GM21529 (cell line): ENCODE results near the gene CSRP1.
"Not testable (repeated sequence)": the region's sequence is repeated elsewhere in the genome, so short reads cannot be mapped to it uniquely, and the experiment has no call there.

Experiments
- ATAC-seq: cut with Tn5 transposase; IDR thresholded peaks from one replicate; pipeline ENCODE4 v1.9.1; 2021; ENCODE audit not compliant: unreplicated experiment

Gene CSRP1

DNA sequence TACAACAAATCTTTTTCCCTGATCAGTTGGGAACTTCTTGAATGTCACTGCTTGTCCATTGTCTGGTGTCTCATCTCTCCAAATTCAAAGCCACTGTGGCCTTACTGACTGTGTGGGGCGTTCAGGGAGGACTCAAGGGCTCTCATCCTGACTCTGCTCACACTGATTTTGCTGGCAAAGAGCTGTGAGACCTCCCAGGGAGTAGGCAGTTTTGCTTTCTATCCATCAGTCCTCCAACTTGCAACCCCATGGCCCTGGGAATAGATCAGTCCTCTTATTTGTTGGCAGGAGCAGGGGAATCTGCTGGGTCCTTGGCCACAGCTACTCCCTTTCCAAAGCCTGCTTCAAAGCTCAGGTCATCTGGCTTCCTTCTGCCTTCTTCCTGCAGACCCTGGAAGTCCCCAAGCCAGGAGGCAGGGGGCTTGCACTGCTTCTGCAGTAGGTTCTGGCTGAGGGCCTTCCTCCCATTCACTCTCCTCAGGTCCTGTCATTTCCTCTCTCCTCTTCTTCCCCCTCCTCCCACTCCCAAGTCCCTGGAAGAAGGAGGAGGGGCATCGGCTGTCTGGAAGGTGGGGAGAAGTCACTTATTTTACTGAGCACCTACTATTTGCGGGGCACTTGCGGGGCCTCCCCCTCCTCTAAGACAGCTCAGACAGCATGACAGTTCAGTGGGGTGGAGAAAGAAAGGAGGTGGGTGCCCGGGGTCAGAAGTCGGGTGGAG is 31.1 kb upstream of the CSRP1 start:
- no peak for ATAC-seq

DNA sequence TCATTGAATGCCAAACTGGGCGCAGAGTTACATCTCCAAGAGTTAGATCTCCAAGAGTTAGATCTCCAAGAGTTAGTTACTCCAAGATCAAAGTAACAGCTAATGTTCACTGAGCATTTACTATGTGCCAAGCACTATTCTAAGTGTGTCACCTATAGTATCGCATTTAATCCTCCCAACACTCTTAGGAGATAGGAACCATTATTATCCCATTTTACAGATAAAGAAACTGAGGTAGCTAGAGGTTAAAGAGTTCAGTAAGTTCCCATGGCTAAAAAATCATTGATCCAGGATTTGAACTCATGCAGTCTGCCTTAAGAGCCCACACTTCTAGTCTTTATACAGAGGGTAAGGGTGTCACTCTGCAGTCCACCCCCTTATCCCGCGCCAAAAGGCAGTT is 30.5 kb upstream of the CSRP1 start:
- ATAC-seq = no peak

DNA sequence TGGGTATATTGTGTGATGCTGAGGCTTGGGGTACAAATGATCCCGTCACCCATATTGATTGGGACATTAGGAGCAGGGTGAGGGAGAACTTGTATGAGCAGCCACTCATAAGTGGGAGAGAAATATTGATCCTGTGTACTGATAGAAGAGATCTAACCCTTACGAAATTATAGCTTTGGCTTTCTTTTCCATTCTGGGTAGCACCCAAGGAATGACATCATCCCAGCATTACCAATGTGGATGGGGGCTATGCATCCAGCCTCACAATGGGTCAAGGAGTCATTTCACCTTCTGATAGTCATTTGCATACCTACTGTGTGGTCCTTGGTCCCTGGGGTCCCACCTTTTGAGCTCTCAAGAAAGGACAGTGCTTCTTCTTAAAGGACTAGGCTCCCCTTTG is 30.1 kb upstream of the CSRP1 start:
- ATAC-seq = no peak

DNA sequence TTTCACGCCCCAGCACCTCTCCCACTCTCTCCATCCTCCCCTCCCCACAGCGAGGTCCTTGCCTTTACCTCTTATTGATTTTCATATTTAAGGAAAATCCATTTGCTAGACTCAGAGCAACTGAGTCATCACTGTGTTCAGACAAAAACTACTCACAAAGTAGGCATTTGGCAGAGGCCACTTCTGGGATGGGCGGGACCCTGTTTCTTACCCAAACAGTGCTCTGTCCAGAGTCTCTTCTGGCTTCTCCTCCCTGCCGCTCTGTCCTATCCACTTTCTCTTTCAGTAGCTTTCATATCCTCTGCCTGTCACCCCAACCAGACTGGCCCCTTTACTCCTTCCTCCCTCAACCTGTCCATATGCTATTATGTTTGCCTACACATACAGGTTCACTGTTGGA is 29.6 kb upstream of the CSRP1 start:
- ATAC-seq = no peak

DNA sequence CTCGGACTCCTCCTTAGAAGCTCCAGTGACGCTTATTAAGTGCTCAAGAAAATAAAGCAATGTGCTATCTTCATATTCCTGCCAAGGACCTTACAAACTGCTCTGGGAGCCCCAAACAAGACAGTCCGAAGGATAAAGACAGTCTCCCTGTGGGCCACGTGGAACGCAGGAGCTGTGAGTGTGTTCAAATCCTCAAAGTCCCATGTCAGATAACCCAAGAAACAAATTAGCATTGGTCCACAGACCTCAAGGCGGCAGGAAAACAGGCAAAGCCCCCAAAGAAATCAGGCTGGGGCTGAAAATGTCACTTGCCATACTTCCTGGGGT is 29.0 kb upstream of the CSRP1 start:
- ATAC-seq = no peak

DNA sequence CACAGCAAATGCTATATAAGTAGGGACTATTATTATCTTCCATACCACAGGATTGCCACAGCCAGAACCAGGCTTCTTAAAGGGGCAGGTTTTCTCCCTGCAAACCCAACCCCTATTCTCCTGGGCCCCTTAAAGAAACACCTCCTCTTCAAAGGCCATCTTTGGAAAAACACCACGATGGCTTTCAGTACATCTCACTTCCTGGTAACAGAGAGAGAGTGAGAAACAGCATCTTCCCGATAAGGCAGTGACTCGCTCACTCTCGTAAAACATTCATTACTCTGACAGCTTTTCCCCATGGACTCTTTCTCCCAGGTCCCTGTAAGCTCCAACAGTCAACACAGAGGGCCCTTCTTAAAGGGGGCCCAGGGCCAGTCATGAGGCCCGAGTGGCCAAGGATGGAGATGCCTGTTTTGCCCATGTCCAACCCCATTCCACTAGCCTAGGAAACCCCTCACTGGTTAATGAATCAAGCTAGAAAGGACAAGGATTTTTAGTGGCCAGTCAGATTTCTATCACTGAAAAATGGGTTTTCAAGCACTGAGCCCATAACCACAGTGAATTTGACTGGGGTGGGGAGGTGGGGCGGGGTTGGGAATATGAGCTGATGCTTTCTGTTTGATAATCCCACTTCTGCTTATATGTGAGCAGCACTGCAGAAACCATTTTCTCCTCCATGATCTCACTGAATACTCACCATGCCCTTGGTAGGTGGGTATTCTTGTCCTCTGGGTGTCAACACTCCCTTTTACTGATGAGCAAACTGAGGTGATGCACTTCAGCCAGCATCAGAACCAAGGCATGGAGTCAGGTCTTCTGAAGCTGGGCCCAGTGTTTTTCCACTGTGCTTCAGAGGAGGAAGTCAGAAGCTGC is 28.4 kb upstream of the CSRP1 start:
- ATAC-seq = no peak

DNA sequence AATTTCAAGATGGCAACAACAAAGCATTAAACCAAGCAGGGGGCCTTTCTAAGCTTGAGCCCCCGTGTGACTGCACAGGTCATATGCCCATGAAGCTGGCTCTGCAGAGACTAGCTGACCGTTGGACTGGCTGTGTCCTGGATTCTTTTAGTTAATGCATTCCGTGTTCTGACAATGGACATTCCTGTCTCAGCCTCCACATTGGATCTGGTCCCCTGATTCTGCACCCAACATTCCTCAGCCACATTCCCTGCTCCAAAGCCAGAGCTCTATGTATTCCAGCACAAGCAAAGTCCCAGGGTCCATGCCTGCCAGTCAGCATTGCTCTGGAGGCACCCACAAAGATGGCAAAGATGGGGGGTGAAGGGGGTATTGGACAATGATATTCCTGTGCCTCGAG is 26.9 kb upstream of the CSRP1 start:
- ATAC-seq = no peak

DNA sequence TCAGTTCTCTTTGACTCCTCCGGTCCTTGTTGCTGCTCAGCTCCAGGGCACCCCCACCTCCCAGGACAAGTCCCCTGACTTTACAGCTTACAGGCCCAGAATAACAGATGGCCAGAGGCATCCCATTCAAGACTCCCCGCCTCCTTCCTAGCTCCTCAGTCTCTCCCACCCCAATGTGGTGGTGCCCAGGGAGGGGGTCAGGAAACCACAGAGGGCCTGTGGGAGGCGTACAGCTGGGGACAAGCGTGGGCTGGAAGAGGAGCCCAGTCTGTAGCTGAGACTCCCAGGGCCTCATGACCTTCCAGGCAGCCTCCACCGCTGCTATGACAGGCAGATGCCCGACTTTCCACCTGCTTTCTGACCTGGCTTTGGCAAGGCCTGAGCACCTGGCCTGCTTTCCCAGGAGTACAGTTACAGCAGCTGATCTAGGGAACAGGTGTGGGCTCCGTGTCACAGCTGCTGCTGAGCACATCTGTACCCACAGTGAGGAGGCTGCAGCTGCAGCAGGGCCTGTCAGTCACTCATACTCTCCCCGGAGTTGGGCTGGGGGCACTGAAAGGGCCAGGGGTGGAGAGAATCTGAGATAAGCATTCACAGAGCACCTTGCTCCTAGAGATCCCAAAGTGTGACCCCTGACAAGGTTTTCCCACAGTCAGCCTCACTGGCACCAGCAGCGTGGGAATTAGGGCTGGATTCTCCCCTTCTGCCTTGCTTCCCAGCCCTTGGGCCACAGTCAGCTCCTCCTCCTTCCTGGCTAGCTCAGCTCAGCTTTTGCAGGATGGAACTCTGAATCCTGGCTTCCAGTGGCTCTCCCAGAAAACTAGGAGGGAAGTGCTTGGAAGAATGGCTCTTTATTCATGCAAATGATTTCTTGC is 24.9 kb upstream of the CSRP1 start:
- ATAC-seq = no peak

DNA sequence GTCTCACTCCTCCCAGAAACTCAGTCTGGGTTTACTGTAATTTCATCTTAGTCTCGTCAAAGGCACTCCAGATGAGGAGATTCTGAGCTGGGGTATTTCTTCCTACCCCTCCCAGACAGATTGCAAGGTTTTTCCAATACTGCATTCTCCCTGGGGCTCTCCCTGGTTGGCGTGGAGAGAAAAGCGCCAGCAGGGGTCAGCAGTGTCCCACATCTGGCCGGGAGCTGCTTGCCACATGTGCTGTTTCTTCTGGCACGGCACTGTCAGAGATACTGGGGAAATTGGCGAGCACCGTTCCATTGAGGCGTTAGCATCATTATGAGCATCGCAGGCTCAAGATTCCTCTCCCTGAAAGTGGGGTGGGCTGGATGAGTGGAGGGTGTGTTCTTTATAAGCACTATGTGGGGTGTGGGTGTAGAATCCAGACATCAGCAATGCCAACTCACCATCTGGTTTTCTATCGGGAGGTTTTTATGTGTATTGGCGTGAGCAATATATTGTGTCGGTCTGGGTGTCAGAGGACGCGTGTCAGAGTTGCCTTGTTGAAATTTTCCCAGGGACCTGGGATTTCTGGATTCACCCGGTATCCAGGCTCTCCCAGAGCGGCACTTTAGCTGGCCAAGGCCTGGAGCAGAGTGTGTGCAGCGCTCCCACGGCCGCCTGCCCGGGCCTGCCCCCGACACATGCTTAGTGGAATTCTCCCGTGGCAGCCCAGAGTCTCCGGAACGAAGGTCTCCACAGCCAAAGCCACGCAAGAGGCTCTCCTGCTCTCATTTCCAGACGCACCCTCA is 24.0 kb upstream of the CSRP1 start:
- no peak for ATAC-seq

DNA sequence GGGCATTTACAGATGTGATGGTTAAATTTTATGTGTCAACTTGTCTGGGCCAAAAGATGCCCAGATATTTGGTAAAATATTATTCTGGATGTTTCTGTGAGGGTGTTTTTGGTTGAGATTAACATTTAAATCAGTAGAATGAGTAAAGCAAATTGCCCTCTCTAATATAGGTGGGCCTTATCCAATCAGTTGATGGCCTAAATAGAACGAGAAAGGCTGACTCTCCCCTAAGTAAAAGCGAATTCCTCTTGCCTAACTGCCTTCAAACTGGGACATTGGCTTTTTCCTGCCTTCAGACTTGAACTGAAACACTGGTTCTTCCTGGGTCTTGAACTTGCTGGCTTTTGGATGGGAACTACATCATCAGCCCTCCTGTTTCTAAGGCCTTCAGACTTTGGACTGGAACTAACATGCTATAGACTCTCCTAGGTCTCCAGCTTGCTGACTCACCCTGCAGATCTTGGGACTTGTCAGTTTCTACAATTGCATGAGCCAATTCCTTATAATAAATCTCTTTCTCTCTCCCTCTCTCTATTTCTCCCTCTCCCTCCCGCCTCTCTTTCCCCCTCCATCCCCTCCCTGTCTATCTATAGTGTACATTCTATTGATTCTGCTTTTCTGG is 21.8 kb upstream of the CSRP1 start:
- ATAC-seq = no peak

DNA sequence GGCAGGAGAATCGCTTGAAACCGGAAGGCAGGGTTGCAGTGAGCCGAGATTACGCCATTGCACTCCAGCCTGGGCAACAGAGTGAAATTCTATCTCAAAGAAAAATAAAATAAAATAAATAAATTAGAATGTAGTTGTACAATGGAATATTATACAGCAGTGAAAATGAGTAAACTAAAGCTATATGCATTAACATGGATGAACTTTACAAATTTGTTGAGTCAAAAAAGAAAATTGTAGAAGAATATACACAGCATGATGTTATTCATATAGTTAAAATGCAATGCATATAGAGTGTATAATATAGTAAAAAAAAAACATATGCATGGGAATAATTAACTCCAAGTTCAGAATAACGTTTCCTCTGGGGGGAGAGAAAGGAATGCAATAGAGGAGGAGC is 21.0 kb upstream of the CSRP1 start:
- ATAC-seq = no peak

DNA sequence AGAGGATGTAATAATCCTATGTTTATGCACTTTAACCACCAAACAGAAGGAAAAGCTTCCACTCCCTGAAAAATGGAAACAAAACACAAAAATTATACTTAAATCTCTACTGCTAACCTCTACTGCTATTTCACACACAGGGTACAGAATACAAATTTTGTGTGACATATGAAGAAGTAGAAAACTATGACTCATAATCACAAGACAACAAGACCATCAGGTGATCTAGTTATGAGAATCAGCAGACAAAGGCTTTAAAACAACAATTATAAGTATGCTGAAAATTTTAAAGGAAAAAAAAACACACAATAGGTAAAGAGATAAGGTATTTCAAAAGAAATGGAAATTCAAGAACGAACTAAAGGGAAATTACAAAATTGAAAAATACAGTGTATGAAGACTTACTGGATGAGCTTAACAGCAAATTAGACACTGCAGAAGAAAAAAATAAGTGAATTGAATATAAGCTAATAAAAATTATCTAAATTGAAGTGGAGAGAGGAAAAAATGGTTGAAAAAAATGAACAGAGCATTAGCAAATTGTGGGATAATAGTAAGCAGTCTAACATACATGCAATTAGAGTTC is 18.4 kb upstream of the CSRP1 start:
- ATAC-seq = no peak

DNA sequence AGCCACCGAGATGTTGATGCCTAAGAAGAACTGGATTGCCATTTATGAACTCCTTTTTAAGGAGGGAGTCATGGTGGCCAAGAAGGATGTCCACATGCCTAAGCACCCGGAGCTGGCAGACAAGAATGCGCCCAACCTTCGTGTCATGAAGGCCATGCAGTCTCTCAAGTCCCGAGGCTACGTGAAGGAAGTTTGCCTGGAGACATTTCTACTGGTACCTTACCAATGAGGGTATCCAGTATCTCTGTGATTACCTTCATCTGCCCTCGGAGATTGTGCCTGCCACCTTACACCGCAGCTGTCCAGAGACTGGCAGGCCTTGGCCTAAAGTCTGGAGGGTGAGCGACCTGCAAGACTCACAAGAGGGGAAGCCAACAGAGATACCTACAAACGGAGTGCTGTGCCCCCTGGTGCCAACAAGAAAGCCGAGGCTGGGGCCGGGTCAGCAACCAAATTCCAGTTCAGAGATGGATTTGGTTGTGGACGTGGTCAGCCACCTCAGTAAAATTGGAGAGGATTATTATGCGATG is 13.2 kb upstream of the CSRP1 start:
- not testable (repeated sequence) for ATAC-seq

DNA sequence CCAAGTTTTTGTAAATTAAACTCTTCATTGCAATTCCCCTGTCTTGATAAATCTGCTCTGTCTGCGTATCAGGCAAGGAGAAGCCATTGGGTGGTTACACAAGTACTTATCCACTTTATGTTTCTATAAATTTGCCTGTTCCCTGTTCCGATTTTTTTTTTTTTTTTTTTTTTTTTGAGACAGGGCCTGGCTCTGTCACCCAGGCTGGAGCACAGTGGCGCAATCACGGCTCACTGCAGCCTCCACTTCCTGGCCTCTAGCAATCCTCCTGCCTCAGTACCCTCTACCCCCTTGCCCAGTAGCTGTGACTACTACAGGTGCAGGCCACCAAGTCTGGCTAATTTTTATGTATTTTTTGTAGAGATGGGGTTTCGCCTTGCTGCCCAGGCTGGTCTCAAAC is 11.1 kb upstream of the CSRP1 start:
- ATAC-seq = no peak

DNA sequence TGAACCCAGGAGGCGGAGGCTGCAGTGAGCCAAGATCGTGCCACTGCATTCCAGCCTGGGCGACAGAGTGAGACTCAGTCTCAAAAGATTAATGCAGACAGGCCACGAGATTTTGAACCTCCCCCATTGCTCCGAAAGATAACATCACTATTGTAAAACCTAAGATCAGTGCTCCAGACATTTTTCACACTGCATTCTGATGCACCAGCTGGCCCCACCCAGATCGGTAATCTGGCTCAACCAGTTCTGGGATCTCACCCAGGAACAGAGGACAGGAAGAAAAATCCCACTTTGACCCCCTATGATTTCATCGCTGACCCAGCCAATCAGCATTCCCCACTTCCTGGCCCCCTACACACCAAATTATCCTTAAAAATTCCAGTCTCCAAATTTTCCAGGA is 10.7 kb upstream of the CSRP1 start:
- no peak for ATAC-seq

DNA sequence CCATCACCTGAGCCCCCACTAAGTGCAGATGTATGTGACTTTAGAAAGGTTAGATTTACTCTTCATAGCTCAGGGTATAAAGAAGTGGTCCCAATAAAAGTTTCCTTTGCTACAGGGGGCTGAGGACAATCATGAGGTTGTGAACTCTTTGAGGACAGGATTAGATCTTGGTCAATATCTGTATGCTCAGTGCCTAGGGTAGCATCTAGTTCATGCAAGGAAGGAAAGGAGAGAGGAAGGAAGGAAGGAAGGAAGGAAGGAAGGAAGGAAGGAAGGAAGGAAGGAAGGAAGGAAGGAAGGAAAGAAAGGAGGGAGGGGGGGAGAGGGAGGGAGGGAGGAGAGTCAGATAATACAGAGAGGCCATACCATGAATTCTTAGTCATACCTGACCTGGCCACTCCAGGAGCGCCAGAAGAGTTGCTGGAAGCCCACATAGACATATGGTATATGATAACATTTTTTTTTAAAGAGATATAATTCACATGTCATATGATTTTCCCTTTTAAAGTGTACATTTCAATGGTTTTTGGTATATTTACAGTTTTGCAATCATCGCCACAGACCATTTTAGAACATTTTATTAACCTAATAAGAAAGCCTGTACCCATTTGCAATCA is 9.7 kb upstream of the CSRP1 start:
- ATAC-seq = no peak

DNA sequence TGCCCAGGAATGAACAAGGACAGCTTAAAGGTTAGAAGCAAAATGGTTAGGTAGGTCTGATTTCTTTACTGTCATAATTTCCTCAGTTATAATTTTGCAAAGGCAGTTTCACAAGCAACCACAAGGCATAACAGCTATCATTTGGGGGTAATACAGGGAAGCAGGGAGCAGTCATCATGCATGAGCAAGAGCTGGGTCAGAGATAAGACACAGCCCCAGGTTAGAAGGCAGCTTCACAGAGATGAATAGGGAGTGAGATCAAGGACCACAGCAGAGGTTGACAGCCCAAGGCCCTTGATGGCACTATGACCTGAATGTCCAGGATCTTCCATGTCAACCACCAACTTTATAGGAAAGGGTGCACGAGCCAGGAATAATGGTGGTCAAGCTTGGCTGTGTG is 9.0 kb upstream of the CSRP1 start:
- no peak for ATAC-seq

DNA sequence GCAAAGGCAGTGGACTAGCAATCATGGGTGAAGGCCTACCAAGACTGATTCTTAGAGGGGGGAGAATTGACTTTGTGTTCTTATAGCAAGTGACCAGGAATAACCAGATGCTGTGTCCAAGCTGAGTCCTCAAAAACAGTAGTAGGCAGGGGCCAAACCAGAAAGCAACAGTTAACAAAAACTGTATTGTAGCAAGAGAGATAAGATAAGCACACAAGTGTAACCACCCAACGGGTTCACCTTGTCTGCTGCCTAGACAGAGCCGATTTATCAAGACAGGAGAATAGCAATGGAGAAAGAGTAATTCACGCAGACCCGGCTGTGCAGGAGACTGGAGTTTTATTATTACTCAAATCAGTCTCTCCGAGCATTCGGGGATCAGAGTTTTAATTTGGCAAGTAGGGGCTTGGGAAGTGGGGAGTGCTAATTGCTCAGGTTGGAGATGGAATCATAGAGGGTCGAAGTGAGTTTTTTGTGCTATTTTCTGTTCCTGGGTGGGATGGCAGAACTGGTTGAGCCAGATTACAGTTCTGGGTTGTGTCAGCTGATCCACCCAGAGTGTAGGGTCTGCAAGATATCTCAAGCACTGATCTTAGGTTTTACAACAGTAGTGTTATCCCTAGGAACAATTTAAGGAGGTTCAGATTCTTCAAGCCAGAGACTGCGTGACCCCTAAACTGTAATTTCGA is 8.3 kb upstream of the CSRP1 start:
- no peak for ATAC-seq

DNA sequence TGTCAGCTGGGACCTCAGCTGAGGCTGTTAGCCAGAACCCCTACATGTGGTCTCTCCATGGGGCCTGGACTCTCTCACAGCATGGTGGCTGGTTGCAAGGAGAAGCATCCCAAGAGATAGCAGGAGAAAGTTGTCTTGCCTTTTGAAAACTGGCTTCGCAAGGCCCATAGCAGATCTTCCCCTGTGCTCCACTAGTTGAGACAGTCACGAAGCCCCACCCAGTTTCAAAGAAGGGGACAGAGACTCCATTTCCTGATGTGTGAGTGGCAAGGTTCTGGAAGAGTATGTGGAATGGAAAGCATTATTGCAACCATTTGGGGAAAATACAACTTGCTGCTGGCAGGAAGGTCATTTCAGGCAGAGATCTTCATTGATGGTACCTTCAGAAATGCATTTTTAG is 7.5 kb upstream of the CSRP1 start:
- ATAC-seq = no peak
